ENCODE measurements around the gene SCN1B. TPM values are rescaled to one million over a fixed set of nuclear protein-coding genes. Genes with fewer than 3 reads are reported as not detected.

The SCN1B gene
- total RNA-seq, 1 experiment from 2014 or later = 8.0 TPM

GRCh38 chr19:35068941-35069634 lies 38.8 kb downstream of the SCN1B start (continued):
- no peak for TF ChIP-seq E2F1 (CRISPR knock-in tag; IDR thresholded peaks at IDR 0.05)
- TF ChIP-seq CTCF (IDR thresholded peaks at IDR 0.05) = no peak
- TF ChIP-seq STAT6 (CRISPR knock-in tag; conservative IDR thresholded peaks at IDR 0.05; ENCODE audit: low read depth) = no peak
- TF ChIP-seq MLX (CRISPR knock-in tag; IDR thresholded peaks at IDR 0.05) = no peak
- TF ChIP-seq TEAD4 (CRISPR knock-in tag; IDR thresholded peaks at IDR 0.05) = no peak
- no peak for TF ChIP-seq NFATC4 (CRISPR knock-in tag; IDR thresholded peaks at IDR 0.05)
- TF ChIP-seq ZNF281 (CRISPR knock-in tag; IDR thresholded peaks at IDR 0.05) = no peak
- TF ChIP-seq ZSCAN18 (CRISPR knock-in tag; IDR thresholded peaks at IDR 0.05) = peak; percentile 86
- TF ChIP-seq USF2 (CRISPR knock-in tag; IDR thresholded peaks at IDR 0.05) = no peak
- TF ChIP-seq ZNF396 (CRISPR knock-in tag; IDR thresholded peaks at IDR 0.05; ENCODE audit: borderline replicate concordance) = 0 out of 2 replicates have a peak, but pooled peaks have one; percentile 61
- no peak for TF ChIP-seq TCF7 (CRISPR knock-in tag; IDR thresholded peaks at IDR 0.05; ENCODE audit: low read depth)
- TF ChIP-seq ZNF423 (CRISPR knock-in tag; IDR thresholded peaks at IDR 0.05) = 0 out of 2 replicates have a peak, but pooled peaks have one; percentile 4
- no peak for TF ChIP-seq CREB1 (CRISPR knock-in tag; IDR thresholded peaks at IDR 0.05)
- no peak for TF ChIP-seq E2F4 (CRISPR knock-in tag; IDR thresholded peaks at IDR 0.05; ENCODE audit: borderline replicate concordance, low read depth)
- no peak for TF ChIP-seq ZNF425 (CRISPR knock-in tag; conservative IDR thresholded peaks at IDR 0.05)
- no peak for TF ChIP-seq MAX (CRISPR knock-in tag; IDR thresholded peaks at IDR 0.05)
- TF ChIP-seq IRF2 (CRISPR knock-in tag; IDR thresholded peaks at IDR 0.05; ENCODE audit: borderline replicate concordance, low read depth) = no peak
- no peak for TF ChIP-seq ZMAT4 (CRISPR knock-in tag; IDR thresholded peaks at IDR 0.05)
- no peak for TF ChIP-seq PREB (CRISPR knock-in tag; IDR thresholded peaks at IDR 0.05; ENCODE audit: borderline replicate concordance)
